NOMO-1 treated with DMSO at 0.1 percent for 48 hours (cell line): ENCODE results near the gene HEATR1.
"Not testable (repeated sequence)": the region's sequence is repeated elsewhere in the genome, so short reads cannot be mapped to it uniquely, and the experiment has no call there.

Experiments used
- DNase-seq: peaks from one replicate; lab custom pipeline; 2025; ENCODE audit not compliant: unreplicated experiment; lab: John Stamatoyannopoulos, UW

Gene HEATR1, protein sequence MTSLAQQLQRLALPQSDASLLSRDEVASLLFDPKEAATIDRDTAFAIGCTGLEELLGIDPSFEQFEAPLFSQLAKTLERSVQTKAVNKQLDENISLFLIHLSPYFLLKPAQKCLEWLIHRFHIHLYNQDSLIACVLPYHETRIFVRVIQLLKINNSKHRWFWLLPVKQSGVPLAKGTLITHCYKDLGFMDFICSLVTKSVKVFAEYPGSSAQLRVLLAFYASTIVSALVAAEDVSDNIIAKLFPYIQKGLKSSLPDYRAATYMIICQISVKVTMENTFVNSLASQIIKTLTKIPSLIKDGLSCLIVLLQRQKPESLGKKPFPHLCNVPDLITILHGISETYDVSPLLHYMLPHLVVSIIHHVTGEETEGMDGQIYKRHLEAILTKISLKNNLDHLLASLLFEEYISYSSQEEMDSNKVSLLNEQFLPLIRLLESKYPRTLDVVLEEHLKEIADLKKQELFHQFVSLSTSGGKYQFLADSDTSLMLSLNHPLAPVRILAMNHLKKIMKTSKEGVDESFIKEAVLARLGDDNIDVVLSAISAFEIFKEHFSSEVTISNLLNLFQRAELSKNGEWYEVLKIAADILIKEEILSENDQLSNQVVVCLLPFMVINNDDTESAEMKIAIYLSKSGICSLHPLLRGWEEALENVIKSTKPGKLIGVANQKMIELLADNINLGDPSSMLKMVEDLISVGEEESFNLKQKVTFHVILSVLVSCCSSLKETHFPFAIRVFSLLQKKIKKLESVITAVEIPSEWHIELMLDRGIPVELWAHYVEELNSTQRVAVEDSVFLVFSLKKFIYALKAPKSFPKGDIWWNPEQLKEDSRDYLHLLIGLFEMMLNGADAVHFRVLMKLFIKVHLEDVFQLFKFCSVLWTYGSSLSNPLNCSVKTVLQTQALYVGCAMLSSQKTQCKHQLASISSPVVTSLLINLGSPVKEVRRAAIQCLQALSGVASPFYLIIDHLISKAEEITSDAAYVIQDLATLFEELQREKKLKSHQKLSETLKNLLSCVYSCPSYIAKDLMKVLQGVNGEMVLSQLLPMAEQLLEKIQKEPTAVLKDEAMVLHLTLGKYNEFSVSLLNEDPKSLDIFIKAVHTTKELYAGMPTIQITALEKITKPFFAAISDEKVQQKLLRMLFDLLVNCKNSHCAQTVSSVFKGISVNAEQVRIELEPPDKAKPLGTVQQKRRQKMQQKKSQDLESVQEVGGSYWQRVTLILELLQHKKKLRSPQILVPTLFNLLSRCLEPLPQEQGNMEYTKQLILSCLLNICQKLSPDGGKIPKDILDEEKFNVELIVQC (N-terminal part only)

DNA sequence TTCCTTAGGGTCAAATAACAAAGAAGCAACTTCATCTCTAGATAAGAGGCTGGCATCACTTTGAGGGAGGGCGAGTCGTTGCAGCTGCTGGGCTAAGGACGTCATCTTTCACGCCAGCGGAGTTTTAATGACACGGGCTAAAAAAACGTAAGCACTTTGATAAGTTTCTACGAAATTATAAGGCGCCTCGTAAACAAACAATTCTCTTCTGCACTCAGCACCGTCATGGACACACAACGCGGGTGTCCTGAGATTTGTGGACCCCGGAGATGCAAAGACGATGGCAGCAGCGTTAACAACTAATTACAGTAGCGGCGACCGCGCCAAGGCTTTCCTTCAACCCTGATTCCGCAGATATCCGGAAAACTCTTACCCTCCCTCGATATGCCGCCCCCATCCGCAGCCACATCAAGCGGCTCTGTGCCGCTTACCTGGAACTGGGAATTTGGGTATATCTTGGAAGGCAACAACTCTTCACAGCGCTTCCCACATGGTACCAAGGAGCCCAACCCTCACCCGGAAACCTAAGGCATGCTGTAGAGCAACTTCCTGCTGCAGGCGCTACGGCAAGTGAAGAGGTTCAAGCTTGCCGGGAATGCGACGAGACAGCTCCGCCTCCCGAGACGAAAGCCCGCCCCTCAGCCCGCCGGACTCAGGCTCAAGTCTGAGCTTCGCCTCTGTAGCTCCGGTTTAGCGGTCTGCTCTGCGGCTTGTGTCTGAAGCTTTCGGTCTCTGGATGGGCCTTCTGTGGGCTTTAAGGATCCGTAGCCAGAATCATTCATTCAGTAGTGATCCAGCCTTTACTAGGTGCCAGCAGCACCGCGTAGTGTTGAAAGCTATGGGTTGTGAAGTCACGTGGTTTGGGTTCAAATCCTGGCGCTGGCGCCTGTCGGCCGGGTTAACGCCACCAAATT lies at the start of gene HEATR1:
Gene HEATR1 (minus strand): TSS at position 526 of the 914 bp plus-strand sequence. CDS start 421 bp downstream, at position 105.
- DNase-seq, result peak; percentile 83

DNA sequence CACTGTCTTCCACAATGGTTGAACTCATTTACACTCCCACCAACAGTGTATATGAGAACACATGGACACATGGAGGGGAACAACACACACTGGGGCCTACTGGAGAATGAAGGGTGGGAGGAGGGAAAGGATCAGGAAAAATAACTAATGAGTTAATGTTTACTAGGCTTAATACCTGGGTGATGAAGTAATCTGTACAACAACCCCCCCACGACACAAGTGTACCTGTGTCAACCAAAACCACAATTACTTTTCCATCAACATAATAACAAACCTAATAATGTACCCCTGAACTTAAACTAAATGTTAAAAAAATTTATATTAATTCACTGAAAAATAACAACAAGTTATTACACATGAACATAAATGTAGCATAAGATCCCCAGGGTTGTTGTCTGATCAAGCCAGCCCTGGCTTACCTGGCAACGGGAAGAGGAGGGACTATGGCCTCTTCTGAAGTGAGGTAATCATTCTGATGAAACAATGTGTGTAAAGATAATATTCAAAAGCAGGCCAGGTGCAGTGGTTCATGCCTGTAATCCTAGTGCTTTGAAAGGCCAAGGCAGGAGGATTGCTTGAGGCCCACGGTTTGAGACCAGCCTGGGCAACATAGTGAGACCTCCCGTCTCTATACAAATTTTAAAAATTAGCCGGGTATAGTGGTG lies 40.8 kb upstream of the HEATR1 start:
- DNase-seq, result no peak

DNA sequence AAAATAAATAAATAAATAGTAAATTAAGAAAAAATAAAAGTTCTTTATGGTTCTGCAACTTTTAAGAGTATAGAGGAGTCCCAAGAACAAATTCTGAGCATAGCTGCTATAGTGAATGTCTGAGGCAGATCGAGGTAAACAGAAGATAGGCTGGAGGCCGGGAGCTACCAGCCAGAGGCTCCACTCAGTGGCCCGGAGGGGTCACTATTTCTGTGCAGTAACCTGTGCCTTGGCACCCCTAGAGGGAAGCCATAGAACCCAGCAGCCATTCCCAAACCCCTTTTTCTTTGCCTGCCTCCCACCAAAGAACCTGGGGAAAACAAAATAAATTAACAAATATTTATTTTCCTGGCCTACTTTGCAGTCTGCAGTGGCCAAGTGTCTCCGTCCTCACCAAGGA lies 38.4 kb upstream of the HEATR1 start:
- DNase-seq, result no peak

DNA sequence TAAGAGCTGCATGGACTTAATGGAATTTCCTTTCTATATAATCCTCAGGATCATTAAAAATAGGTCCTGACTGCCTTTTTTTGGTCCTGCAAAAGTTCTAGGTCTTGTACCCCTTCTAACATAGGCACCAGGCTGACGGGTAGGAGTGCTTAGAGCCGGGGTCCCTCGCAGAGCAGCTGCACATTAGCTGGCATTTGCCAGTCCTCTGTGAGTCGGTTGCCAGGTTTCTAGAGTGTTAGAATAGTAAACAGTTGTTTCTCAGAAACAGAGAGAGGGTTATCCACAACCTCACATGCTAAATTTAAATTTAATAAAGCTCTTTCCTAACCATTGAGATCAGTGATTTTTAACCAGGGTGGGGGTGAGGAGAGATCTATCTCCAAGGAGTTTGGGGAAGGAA lies 35.4 kb upstream of the HEATR1 start:
- DNase-seq, result no peak

DNA sequence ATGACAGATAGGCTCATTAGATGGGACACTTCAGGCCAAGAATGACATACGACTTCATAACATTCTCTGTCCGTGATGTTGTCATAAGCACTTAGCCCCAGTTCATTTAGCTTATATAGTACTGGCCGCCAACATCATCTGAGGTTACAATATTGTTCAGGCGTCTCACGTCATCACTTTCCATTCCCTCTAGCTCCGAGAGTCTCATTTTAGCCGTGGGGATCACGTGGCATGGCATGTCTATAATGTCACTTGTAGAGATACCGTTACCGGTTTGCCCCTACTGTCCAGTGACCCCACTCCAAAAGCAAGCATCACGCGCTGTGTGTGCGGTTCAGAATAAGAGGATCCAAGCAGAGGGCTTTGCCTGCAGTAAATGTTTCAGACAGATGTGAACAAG lies 34.6 kb upstream of the HEATR1 start:
- DNase-seq, result no peak

DNA sequence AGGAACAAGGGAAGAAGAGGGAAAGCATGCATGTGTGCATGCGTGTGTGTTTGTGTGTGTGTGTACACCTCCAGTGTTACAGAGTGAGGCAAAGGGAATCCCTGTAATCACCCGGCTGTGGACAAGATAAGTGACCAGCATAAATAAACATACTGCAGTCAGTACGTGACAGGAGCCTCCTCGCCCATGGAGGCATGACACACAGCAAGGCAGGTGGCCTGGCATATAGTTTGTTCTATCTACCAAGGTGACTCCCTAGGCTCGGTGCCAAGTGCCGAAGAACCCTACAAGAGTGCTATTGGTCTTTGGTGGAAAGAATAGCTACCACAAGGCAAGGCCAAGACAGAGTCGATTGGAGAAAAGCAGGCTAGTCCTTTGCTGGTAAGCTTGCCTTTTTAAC lies 31.7 kb upstream of the HEATR1 start:
- DNase-seq, result no peak

DNA sequence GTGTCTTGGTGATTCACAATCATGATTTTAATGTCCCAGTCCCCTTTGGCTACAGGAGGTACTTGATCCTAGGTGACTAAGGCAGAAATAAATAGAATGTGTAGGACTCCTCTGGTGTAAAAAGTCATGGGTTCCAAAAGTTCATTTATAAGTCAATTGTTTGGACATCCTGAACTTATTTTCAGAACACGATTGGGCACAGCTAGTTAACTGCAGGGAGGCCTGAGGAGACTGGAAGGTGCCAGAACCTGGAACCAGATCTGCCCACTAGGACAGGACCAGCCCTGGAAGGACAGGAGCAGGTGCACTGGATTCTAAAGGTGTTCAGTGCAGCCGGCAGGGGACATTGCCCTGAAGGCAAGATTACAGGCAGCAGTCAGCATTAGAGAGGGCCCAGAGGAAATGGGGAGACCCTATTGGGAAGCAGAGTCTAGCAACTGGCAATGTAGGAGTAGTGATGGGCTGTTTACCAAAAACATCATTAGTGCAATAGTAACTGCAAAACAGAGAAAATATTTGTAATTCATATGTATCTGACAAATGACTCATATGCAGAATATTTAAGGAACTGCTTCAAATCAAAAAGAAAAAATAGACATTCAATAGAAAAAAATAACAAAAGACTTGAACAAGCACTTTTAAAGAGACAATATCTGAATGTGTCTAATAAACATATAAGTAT lies 23.6 kb upstream of the HEATR1 start:
- DNase-seq, result no peak

DNA sequence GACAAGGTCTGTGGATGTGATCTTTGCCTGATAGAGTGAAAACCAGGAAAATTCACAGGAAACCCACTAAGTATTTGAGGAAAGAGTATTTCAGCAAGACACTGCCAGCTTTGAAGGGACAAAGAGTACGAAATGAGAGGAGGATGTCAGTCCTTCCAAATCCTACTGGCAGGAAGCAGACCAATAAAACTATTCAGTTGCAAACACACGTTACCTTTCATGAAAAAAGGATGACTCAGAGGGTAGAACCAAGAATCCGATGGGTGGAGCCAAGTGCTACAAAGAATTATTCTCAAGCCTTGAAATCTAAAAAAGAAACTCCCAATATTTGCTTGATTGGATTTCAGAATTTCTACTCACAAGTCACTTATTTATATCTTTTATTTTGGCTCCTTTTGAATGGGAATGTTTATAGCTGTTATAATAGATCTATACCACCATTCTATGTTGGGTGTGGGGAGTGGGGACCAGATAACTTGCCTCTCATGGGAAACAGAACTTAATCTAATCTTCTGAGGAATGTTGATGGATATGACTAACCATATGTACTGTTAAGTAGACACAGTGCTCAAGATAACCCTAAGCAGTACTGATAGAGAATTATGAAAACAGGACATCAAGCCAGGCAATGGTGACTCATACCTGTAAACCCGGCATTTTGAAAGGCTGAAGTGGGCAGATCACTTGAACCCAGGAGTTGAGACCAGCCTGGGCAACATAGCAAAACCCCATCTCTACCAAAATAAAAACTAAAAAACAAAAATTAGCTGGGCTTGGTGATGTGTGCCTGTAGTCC lies 19.3 kb upstream of the HEATR1 start:
- DNase-seq, result no peak

DNA sequence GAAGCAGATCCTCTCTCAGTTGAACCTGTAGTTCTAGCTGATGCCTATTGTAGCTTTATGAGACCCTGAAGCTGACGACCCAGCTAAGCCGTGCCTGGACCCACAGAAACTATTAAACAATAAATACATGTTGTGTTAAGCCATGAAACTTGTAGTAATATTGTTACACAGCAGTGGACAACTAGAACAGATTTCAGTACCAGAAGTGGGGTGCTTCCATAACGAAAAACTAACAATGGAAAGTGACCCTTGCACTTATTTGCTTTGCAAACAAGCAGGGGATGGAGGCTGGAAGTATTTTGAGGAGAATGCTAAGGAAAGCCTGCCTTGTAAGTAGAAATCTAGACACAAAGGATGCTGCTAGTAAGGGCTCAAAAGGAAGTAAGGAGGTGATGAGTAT lies 18.1 kb upstream of the HEATR1 start:
- DNase-seq, result no peak

DNA sequence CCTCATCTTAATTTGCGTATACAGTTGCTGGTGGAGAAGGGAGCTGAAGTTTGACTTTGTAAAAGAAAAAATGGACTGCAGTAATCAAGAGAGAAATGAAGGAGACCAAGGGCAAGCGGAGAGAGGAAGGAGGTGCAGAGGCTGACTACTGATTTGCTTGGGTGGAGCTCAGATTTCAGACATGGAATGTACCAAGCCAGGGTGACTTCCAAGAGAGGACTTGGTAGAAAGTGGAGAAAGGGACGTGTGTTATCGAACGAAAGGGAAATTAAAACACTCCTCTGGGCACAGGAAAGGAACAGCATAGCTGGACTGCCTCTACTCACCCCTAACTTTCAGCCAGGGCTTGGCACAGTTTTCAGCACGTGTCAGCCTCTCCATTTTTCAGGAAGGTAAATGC lies 15.1 kb upstream of the HEATR1 start:
- DNase-seq, result no peak

DNA sequence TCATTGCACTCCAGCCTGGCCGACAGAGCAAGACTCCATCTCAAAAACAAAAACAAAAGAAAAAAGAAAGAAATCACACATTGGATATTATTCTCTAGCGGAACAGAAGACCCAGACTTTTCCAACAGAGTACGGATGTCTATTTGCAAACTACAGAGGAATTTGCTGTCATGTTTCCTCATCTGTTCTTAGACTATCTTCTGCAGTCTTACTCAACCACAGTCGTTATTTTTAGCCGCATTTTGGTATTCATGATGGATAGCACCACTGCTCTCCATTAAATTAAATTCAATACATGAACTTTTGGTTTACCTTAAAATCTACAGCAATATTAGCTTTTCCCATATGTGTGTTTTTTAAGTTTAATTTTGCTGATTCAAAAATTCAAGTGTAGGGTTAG lies 14.2 kb upstream of the HEATR1 start:
- no peak for DNase-seq

DNA sequence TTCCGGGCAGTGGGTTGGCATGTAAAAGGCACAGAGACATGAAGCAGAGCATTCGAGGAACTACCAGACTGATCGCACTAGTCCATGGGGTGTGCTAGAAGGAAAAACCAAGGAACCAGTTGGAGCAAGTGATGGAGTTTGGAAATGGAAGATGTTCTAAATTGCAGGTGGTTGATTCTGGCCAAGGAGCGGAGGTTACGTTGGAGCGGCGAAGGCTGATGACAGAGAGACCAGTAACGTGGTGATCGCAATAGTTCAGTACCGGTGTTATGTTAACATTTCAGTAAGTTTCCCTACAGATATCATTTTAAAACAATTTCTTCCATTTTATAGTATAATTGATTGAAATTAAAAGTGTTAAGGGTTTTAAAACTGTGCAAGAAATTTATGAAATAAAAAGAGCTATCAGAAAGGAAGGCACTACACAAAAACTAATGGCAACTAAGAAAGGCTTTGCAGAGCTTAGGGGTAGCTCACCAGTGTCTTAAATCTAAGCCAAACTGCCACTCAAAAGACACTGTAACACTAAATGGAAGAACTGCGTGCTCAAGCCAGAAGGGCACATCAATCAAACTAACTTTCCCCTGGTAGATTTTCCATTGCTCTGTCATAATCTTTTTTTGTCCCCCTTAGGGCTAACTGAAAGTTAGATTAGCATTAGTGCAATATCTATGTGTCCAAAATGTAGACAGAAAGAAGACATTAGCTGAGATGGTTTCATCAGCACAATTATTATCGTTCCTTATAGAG lies 11.3 kb upstream of the HEATR1 start:
- DNase-seq, result no peak

DNA sequence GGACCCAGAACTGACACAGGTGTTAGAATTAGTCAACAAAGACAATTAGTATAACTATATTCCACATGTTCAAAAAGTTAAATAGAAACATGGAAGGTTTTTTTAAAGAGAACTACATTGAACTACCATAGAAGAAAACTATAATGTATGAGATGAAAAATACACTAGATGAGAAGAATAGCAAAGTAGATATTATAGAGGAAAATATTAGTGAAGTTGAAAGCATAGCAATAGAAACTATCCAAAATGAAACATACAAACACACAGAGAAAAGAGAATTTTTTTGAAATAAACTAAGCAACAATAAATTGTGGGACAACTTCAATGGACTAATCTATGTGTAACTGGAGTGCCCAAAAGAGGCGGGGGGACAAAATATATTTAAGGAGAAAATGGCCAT lies 8.0 kb upstream of the HEATR1 start:
- DNase-seq, result no peak

DNA sequence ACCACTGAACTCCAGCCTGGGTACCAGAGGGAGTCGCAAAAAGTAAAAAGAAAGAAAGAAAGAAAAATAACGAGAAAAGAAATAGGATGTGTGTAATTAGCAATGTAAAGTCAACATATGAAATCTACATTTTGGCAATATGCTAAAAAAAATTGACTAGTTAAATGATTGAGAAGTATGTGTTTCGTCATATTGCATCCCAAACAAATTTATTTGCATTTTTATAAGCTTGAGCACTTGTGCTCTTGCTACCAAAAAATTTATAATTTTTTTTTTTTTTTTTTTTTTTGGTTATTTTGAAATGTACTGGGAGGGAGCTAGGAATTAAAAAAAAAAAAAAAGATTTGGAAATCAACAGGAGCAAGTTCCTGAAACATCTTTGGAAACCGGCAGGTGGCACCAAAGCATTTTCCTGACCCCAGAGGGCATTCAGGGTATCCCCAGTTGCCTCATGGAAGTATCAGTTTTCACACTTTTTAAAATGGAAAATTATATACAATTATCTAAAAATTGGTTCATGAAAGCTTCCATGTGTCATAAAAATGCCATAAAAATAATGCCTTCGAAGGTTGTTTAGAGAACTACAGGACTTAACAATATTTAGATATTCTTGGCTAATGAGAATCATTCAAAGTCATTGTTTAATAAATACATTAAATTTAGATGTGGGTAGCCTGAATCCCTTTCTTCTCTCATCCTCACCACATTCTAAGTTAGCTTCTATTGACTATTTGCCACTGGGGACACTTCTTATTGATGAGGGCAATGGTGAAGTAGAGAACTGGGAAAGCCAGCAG lies 4.8 kb upstream of the HEATR1 start:
- DNase-seq, result no peak

DNA sequence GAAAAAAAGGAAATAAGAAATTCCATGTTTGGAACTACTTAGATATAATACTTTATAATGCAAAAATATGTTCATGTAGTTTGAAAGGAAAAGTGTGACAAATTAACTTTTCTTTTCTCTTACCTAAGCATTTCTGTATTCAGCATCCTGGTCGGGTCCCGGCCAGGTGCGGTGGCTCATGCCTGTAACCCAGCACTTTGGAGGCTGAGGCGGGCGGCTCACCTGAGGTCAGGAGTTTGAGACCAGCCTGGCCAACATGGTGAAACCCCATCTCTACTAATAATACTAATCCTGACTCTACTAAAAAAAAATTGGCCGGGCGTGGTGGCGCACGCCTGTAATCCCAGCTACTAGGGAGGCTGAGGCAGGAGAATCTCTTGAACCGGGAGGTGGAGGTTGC lies 3.3 kb upstream of the HEATR1 start:
- DNase-seq, result not testable (repeated sequence)

DNA sequence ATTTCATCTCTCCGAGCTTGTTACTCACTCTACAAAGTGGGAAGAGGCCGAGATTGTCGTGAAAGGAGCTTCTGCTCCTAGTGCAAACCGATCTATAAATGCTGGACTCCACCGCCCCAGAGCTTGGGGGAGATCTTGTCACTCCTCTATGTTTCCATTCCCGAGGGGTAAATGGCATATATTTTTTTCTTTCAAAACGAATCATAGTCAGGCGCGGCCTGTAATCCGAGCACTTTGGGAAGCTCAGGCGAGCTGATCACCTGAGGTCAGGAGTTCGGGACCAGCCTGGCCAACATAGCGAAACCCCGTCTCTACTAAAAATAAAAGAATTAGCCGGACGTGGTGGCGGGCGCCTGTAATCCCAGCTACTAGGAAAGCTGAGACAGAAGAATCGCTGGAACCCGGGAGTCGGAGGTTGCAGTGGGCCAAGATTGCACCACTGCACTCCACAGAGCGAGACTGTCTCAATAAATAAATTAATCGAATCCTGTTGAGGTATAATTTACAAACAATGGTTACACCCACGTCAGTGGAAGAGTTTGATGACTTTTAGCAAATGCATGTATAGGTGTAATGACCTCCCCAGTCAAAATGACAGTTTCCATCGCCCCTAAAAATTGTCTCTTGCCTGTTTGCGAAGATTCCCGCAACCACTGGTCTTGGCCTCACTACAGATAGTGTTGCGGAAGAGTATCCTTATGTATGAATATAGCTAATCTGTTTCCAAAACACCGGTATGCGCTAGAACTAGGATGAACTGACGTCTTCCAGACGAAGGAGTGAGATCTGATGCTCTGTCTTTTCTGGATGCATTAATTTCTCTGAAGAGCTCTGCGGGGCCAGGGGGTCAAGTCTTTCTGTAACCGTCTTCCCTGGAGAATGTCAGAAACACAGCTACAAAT lies 840 bp upstream of the HEATR1 start:
- DNase-seq, result no peak
